CD4-positive, alpha-beta T cell treated with Interleukin-12 subunit alpha and Interleukin-12 subunit beta, for 1 hour (primary cell): Measurements from ENCODE around the gene ETV6.
A peak's percentile ranks its signal among the peaks of the same experiment; 100 is the strongest.

Experiments
- DNase-seq: peaks from one replicate; pipeline ENCODE4 v3.0.0-alpha.2; 2020

The ETV6 gene

GRCh38 chr12:11722578-11723138 is 73.2 kb downstream of the ETV6 start:
- DNase-seq, result no peak

GRCh38 chr12:11723993-11724392 is 74.5 kb downstream of the ETV6 start:
- DNase-seq, result no peak

- DNase-seq, result no peak
Measured at GRCh38 chr12:11724888-11725311, 75.4 kb downstream of the ETV6 start.

- no peak for DNase-seq
Measured at GRCh38 chr12:11725686-11726085, 76.2 kb downstream of the ETV6 start.

GRCh38 chr12:11726659-11727058 is 77.2 kb downstream of the ETV6 start:
- no peak for DNase-seq

- peak; percentile 51 for DNase-seq
Measured at GRCh38 chr12:11727133-11727664, 77.7 kb downstream of the ETV6 start.

GRCh38 chr12:11728154-11728755 is 78.8 kb downstream of the ETV6 start:
- no peak for DNase-seq

- no peak for DNase-seq
Measured at GRCh38 chr12:11729008-11729407, 79.5 kb downstream of the ETV6 start.

GRCh38 chr12:11729439-11730150 is 80.1 kb downstream of the ETV6 start:
- DNase-seq, result no peak

- no peak for DNase-seq
Measured at GRCh38 chr12:11730299-11731041, 81.0 kb downstream of the ETV6 start.

GRCh38 chr12:11731042-11731357 is 81.5 kb downstream of the ETV6 start:
- DNase-seq, result no peak

- peak; percentile 35 for DNase-seq
Measured at GRCh38 chr12:11731455-11731854, 82.0 kb downstream of the ETV6 start.

- no peak for DNase-seq
Measured at GRCh38 chr12:11732023-11732422, 82.5 kb downstream of the ETV6 start.

- DNase-seq, result no peak
Measured at GRCh38 chr12:11732715-11733114, 83.2 kb downstream of the ETV6 start.

- DNase-seq, result no peak
Measured at GRCh38 chr12:11734580-11735180, 85.2 kb downstream of the ETV6 start.

- DNase-seq, result no peak
Measured at GRCh38 chr12:11738450-11738849, 89.0 kb downstream of the ETV6 start.

GRCh38 chr12:11739980-11740577 is 90.6 kb downstream of the ETV6 start:
- DNase-seq, result no peak

- DNase-seq, result no peak
Measured at GRCh38 chr12:11741434-11742092, 92.1 kb downstream of the ETV6 start.

- DNase-seq, result no peak
Measured at GRCh38 chr12:11743423-11744409, 94.2 kb downstream of the ETV6 start.

- DNase-seq, result no peak
Measured at GRCh38 chr12:11744410-11744801, 94.9 kb downstream of the ETV6 start.

GRCh38 chr12:11745113-11745512 is 95.6 kb downstream of the ETV6 start:
- DNase-seq, result no peak
